PC-9 (cell line): Measurements from ENCODE around the gene AIFM2. TPM values are rescaled to one million over a fixed set of nuclear protein-coding genes. Genes with fewer than 3 reads are reported as not detected.

ENCODE experiments used
- BruUV-seq: library from RNA; stranded (reverse); fragments of 400-500 nt; replicated peaks from 2 replicates; lab custom pipeline; 2021; lab: Mats Ljungman, UMichigan
- CTCF ChIA-PET: fragments of 300-600 bp; sonication (Branson Sonifier 250); formaldehyde crosslinking; loops from one replicate; lab custom pipeline; 2022; ENCODE audit warnings: antibody characterized with exemption; lab: Charles Lee
- POLR2A ChIA-PET: fragments of 300-600 bp; sonication (Branson Sonifier 250); formaldehyde crosslinking; loops from one replicate; lab custom pipeline; 2022; ENCODE audit warnings: antibody characterized with exemption; ENCODE audit not compliant: unreplicated experiment; lab: Charles Lee
- DNase-seq, 2 experiments: peaks; one replicate each; pipeline versions ENCODE4 v3.0.0 to v3.0.0-alpha.2; 2015 to 2022; ENCODE audit warnings: mixed read lengths in 1 of 2
- H2AFZ ChIP-seq: fragments of 200-600 bp; sonication (generic); 2 replicates; pipeline ENCODE4 v1.8.1; 2017; ENCODE audit warnings: antibody characterized with exemption
- H3F3A ChIP-seq: fragments of 200-600 bp; sonication (generic); 2 replicates; pipeline ENCODE4 v1.8.1; 2017; ENCODE audit warnings: antibody characterized with exemption, mild to moderate bottlenecking, low read depth; ENCODE audit not compliant: insufficient read depth
- H3K27ac ChIP-seq: fragments of 200-600 bp; sonication (generic); 2 replicates; pipeline ENCODE4 v1.6.1; 2016; ENCODE audit warnings: mixed run types
- H3K27me3 ChIP-seq: fragments of 200-600 bp; sonication (generic); 2 replicates; pipeline ENCODE4 v1.6.1; 2016; ENCODE audit warnings: low read depth, mixed run types; ENCODE audit not compliant: insufficient read depth
- H3K36me3 ChIP-seq: fragments of 200-600 bp; sonication (generic); 2 replicates; pipeline ENCODE4 v1.6.1; 2016; ENCODE audit warnings: low read depth, mixed run types
- H3K4me1 ChIP-seq: fragments of 200-600 bp; sonication (generic); replicated peaks from 2 replicates; pipeline ENCODE4 v1.6.1; 2016; ENCODE audit warnings: mixed run types; ENCODE audit not compliant: insufficient read depth
- H3K4me2 ChIP-seq: fragments of 200-600 bp; sonication (generic); 2 replicates; pipeline ENCODE4 v1.6.1; 2017; ENCODE audit warnings: mixed run types
- H3K4me3 ChIP-seq: fragments of 200-600 bp; sonication (generic); 2 replicates; pipeline ENCODE4 v1.6.1; 2016; ENCODE audit warnings: mixed run types
- H3K79me2 ChIP-seq: fragments of 200-600 bp; sonication (generic); 2 replicates; pipeline ENCODE4 v1.6.1; 2017; ENCODE audit warnings: low read depth, mixed run types
- H3K9me2 ChIP-seq: fragments of 200-600 bp; sonication (generic); 2 replicates; pipeline ENCODE4 v1.8.1; 2017; ENCODE audit warnings: mild to moderate bottlenecking; ENCODE audit not compliant: insufficient read depth
- H3K9me3 ChIP-seq: fragments of 200-600 bp; sonication (generic); 2 replicates; pipeline ENCODE4 v1.8.1; 2016; ENCODE audit warnings: low read depth; ENCODE audit not compliant: insufficient read depth
- H4K20me1 ChIP-seq: fragments of 200-600 bp; sonication (generic); 2 replicates; pipeline ENCODE4 v1.8.1; 2017; ENCODE audit not compliant: insufficient read depth
- EZH2 ChIP-seq: fragments of 200-600 bp; sonication (generic); IDR thresholded peaks from 2 replicates; pipeline ENCODE4 v1.8.0; 2017; ENCODE audit warnings: antibody characterized with exemption, low read depth
- intact Hi-C: fragments of 100-400 bp; cut with micrococcal nuclease; formaldehyde crosslinking; loops from one replicate; pipeline ENCODE4 v1.10.0; 2022; ENCODE audit not compliant: unreplicated experiment
- total RNA-seq: library from RNA; stranded (reverse); gene quantifications from 2 replicates; pipeline ENCODE4 v1.2.3, GENCODE V29; 2021
- TF ChIP-seq, protein P1 (sequence below): fragments of 200-600 bp; sonication (generic); conservative IDR thresholded peaks from 2 replicates; pipeline ENCODE4 v1.6.1; 2017; ENCODE audit warnings: mixed run types, antibody characterized with exemption, mild to moderate bottlenecking, moderate library complexity

Gene AIFM2
- total RNA-seq, 1 experiment from 2014 or later, result 47.0 TPM

- Histone ChIP-seq H3K4me3 (no peak overlapping the region), H3K79me2 (no peaks in the 10 kb centered on the region), H3F3A (no peaks in the 10 kb centered on the region), H3K9me2 (no peaks in the 10 kb centered on the region), H3K27ac (no peak overlapping the region), H3K36me3 (no peaks in the 10 kb centered on the region), H2AFZ (no peak overlapping the region), H3K4me2 (no peak overlapping the region), H4K20me1 (no peaks in the 10 kb centered on the region), H3K27me3 (peaks cover 31% of the 10 kb centered on the region), H3K4me1 (no peaks in the 10 kb centered on the region), H3K9me3 (no peaks in the 10 kb centered on the region)
- intact Hi-C loops, result no loop called here
- CTCF ChIA-PET, result no interaction called here
- DNase-seq, result no peak
- TF ChIP-seq, protein P1, sequence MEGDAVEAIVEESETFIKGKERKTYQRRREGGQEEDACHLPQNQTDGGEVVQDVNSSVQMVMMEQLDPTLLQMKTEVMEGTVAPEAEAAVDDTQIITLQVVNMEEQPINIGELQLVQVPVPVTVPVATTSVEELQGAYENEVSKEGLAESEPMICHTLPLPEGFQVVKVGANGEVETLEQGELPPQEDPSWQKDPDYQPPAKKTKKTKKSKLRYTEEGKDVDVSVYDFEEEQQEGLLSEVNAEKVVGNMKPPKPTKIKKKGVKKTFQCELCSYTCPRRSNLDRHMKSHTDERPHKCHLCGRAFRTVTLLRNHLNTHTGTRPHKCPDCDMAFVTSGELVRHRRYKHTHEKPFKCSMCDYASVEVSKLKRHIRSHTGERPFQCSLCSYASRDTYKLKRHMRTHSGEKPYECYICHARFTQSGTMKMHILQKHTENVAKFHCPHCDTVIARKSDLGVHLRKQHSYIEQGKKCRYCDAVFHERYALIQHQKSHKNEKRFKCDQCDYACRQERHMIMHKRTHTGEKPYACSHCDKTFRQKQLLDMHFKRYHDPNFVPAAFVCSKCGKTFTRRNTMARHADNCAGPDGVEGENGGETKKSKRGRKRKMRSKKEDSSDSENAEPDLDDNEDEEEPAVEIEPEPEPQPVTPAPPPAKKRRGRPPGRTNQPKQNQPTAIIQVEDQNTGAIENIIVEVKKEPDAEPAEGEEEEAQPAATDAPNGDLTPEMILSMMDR, result no peak
- no peak for TF ChIP-seq EZH2
- POLR2A ChIA-PET, result interaction anchor here (0.7 kb wide), 1 partner anchor 18 kb away, joined by 3 read pairs; no protein-coding TSS in a partner anchor
- no TSS peak for BruUV-seq
Measured at GRCh38 chr10:70078937-70079336, 53.7 kb downstream of the AIFM2 start.

DNA sequence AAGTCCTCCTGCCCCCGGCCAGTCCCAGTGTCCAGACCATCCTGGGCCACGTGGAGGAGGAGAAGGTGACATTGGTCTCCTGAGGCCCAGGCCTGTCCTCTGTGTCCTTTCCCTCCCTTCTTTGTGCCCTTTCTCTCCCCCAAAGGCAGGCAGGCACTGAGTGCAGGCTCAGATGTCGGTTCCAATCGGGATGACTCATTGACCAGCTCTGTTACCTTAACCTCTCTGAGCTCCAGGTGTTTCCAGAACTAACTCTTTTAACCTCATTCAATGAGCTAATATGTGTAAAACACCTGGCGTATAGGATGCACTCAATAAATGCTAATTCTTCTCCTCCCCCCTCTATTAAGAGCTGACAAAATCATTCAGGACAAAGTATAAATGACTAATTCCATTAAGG is 54.3 kb downstream of the AIFM2 start:
- H3K9me3 ChIP-seq, result no peaks in the 10 kb centered on the region
- H3K4me3 ChIP-seq, result no peak overlapping the region
- no peaks in the 10 kb centered on the region for H3F3A ChIP-seq
- no peaks in the 10 kb centered on the region for H4K20me1 ChIP-seq
- no peak for DNase-seq
- H3K27me3 ChIP-seq, result peaks cover 35% of the 10 kb centered on the region
- H2AFZ ChIP-seq, result no peak overlapping the region
- H3K9me2 ChIP-seq, result no peaks in the 10 kb centered on the region
- ChIA-PET CTCF (no interaction called here), POLR2A (interaction anchor here (0.7 kb wide), 1 partner anchor 19 kb away, joined by 3 read pairs; no protein-coding TSS in a partner anchor)
- BruUV-seq, result no TSS peak
- no peak overlapping the region for H3K4me2 ChIP-seq
- H3K27ac ChIP-seq, result no peak overlapping the region
- H3K36me3 ChIP-seq, result no peaks in the 10 kb centered on the region
- TF ChIP-seq EZH2, result no peak
- TF ChIP-seq, protein P1, result no peak
- no peaks in the 10 kb centered on the region for H3K79me2 ChIP-seq
- intact Hi-C loops, result no loop called here
- no peaks in the 10 kb centered on the region for H3K4me1 ChIP-seq

DNA sequence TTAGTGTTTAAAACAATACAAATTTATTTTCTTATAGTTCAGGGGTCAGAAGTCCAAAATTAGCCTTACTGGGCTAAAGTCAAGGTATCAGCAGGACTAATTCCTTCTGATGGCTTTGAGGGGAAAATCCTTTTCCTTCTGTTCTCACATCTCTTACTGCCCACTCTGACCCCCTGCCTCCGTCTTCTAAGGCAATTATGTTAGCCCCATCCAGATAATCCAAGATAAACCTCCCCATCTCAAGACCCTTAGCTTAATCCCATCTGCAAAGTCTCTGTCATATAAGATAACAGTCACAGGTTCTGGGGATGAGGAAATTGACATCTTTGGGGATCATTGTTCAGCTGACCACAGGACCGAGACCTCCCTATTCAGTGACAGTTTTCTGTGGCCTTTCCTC is 57.7 kb downstream of the AIFM2 start:
- BruUV-seq, result no TSS peak
- H2AFZ ChIP-seq, result no peak overlapping the region

DNA sequence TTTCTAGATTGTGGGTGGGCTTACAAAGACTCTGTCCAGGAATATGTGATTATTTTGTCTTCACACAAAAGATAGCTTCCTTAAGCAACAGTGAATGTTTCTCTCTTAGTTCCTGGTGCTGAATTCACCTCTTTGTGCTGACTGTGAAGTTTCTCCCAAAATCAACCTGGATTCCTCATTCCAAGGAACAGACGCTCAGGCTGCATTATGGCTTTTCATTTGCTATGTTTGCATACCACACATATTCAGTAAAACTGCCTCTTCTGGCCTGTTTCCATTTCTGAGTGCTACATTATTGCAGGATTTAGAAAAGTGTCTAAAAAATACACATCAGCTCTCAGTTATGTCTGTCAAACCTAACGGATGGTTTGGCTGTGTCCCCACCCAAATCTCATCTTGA is 58.5 kb downstream of the AIFM2 start:
- Histone ChIP-seq H3K4me2 (no peak overlapping the region), H3K27me3 (peaks cover 43% of the 10 kb centered on the region), H4K20me1 (no peaks in the 10 kb centered on the region), H3K4me1 (no peaks in the 10 kb centered on the region), H2AFZ (no peak overlapping the region), H3K27ac (no peak overlapping the region), H3K9me2 (no peaks in the 10 kb centered on the region), H3K79me2 (no peaks in the 10 kb centered on the region), H3K4me3 (no peak overlapping the region), H3K9me3 (no peaks in the 10 kb centered on the region), H3K36me3 (no peaks in the 10 kb centered on the region), H3F3A (no peaks in the 10 kb centered on the region)
- no TSS peak for BruUV-seq
- intact Hi-C loops, result no loop called here
- DNase-seq, result no peak
- TF ChIP-seq EZH2, result no peak
- TF ChIP-seq, protein P1, result no peak
- ChIA-PET POLR2A (no interaction called here), CTCF (no interaction called here)

More for the DNA sequence above, 57.7 kb downstream of the AIFM2 start:
- Histone ChIP-seq H3K36me3 (no peaks in the 10 kb centered on the region), H3K4me1 (no peaks in the 10 kb centered on the region), H3F3A (no peaks in the 10 kb centered on the region), H3K27ac (no peak overlapping the region), H3K9me3 (no peaks in the 10 kb centered on the region), H4K20me1 (no peaks in the 10 kb centered on the region), H3K27me3 (peaks cover 40% of the 10 kb centered on the region), H3K4me2 (no peak overlapping the region), H3K4me3 (no peak overlapping the region), H3K79me2 (no peaks in the 10 kb centered on the region), H3K9me2 (no peaks in the 10 kb centered on the region)
- intact Hi-C loops, result no loop called here
- no peak for DNase-seq
- ChIA-PET CTCF (no interaction called here), POLR2A (no interaction called here)
- TF ChIP-seq EZH2, result no peak
